Suprapubic skin (tissue), 3 donors: ENCODE results near the gene CCDC170.

Source experiments
- CTCF ChIP-seq, 2 donors: fragments of 200-600 bp in 1 of 2; fragments of 450-650 bp in 1 of 2; sonication (generic) in 1 of 2; IDR thresholded peaks; one replicate each; pipeline ENCODE4 v1.5.1; 2016 to 2019; ENCODE audit warnings: antibody characterized with exemption in 2 of 2, mild to moderate bottlenecking in 1 of 2, moderate library complexity in 1 of 2
- POLR2A ChIP-seq, 2 donors: fragments of 450-650 bp; IDR thresholded peaks; one replicate each; pipeline ENCODE4 v1.6.1; 2017; ENCODE audit warnings: antibody characterized with exemption in 2 of 2, mild to moderate bottlenecking in 2 of 2, moderate library complexity in 2 of 2

- TF ChIP-seq CTCF (IDR thresholded peaks at IDR 0.05), result no peak
- no peak for TF ChIP-seq POLR2A (IDR thresholded peaks at IDR 0.05)
Observed at GRCh38 chr6:151494936-151495320, 1.1 kb downstream of the CCDC170 start.
